ENCODE results near the gene SLC35B1.
A peak's percentile ranks its signal among the peaks of the same experiment; 100 is the strongest.

SLC35B1 gene

DNA sequence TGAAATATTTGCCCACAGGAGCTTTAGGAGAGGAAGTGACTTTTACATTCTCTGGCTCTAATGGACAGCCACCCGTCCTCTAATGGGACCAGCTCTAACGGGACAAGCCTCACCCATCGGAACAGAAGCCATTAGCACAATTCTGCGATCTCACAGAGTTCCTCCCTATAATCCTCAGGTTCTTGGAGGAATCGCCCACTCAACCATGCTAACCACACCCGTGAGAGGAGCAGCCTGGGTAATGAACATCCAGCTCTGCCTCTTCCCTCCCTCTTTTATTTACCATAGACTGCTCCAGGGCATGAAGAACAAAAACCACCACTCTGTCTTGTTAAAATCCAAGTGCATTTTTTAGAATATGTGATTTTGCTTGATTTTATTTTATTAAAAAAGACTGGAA is 6.8 kb downstream of the SLC35B1 start:
- DNase-seq (ENCODE audit: insufficient read length, low spot score) (no peak), FAIRE-seq (no peak)

DNA sequence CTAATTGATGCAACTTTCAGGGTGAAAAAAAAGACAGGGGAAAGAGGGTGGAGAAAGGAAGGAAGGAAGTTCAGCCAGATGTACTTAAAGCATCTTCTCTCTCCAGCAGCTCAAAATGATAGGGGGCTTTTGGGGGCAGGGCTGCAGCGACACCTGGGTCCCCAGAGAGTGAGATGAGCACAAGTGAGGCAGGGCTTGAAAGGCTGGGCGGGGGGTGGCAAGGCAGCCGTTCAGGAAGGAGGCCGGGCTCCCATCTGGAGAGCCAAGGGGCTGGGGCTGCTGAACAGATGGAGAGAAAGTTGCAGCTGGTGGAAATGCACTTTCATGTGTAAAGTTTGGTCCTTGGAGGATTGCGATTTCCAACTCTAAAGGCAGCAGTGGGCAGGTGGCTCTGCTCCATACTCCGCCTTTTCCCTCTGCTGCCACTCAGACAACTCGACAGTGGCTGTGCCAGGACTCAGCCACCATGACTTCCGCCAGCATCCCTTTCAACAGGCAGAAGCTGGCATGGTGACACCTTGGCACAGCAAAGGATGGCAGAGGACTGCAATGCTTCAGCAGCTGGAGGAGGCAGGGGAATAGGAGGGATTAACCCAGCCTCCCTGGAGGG is 7.7 kb downstream of the SLC35B1 start:
- DNase-seq (ENCODE audit: insufficient read length, low spot score) (no peak), FAIRE-seq (no peak)

DNA sequence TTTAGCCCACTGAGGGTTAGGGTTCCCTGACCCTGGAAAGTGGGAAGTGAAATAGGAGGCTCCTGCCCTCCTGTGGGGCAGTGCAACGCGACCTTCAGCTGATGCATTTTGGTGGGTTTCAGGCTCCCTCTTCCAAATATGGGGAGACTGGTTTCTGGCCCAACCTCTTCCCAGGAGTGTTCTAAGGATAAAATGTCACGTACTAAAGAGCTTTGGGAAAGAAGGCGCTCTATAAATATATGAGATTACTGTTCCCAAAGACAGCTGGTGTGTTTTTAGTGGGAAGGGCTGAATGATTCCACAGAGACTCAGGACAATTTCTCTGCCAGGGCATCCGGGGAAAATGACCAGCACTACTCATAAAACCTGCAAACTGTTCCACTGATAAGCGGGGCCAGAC is 9.8 kb downstream of the SLC35B1 start:
- DNase-seq (ENCODE audit: insufficient read length, low spot score) (no peak), FAIRE-seq (no peak)

DNA sequence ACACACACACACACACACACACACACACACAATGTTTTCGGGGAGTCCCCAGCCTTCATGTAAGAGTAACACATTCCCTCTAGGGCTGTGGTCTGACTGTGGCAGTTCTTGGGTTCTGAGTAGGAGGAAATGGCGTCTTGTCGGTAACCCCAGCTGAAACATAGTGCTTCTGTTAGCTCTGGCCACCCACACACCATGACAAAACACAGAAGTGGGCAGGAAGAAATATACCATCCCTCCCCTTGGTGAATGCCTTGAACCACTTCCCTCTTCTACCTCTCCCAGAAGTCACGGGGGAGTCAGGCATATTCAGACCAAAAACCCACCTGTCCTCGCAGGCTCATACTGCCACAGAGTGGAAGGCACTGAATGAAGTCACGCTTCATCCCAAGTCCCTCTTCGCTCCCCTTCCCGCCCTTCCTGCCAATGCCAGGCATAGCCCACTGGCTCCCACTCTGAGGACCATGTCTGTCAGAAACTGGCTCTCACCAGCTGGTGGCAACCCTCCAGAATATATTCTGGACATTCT is 11.5 kb downstream of the SLC35B1 start:
- peak; percentile 63 for FAIRE-seq
- no peak for DNase-seq (ENCODE audit: insufficient read length, low spot score)

DNA sequence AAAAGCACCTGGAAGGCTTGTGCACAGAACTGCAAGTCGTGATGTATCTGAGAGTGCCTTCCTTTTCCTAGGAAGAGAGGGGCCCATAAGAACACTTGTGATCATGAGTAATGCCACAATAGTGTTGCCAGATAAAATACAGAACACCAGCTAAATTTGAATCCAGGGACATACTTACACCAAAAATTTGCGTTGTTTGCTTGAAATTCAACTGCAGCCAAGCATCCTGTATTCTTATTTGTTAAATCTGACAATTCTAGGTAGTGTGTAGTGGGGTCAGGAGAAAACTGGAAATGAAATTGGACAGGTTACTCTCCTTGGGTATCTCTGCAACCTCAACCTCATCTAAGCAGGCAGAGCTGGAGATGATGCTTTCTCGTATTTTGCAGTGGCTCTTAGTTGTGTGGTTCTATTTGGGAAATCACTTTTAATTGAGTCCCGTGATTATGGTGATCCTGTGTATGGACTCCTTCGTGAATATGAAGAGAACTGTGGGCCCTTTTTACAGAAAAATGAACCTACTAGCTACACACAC is 12.0 kb downstream of the SLC35B1 start:
- DNase-seq (ENCODE audit: insufficient read length, low spot score) (no peak), FAIRE-seq (no peak)

DNA sequence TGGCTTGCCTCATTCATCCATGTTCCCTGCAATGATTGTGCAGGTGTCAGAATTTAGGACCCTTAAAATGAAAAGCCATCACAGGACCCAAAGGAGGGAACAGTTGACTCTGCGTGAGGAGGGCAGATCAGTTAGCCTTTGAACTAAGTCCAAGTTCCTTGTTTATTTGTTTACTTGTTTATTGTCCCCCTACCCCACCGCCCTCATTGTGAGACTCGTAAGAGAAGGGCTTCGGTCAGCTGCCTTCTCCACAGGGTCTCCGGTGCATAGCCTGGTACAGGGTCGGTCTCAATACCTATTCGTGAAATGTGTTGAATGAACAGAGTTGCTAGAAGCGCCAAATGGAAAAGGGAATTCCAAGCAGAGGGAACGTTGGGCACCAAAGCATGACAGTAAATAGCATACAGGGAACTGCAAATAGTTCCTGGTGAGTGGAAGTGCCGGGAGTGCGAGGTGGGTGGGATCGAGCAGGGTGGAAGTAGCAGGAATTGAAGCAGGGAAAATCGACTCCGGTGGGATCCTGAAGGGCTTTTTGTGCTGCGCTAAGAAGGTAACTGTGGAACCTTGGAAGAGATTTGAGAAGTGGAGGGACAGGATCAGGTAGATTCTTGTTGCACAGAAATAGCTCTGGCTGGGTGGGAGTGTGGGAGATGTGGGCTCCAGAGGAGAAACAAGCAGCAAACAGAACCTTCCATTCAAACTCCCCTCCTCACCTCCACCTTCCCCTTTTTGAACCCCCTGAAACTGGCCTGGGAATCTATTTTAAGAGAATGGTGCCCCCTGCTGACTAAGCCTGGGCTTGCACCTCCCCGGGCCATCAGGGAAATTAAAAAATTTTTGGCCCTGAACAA is 12.7 kb downstream of the SLC35B1 start:
- peak; percentile 82 for FAIRE-seq
- peak; percentile 37 for DNase-seq (ENCODE audit: insufficient read length, low spot score)

DNA sequence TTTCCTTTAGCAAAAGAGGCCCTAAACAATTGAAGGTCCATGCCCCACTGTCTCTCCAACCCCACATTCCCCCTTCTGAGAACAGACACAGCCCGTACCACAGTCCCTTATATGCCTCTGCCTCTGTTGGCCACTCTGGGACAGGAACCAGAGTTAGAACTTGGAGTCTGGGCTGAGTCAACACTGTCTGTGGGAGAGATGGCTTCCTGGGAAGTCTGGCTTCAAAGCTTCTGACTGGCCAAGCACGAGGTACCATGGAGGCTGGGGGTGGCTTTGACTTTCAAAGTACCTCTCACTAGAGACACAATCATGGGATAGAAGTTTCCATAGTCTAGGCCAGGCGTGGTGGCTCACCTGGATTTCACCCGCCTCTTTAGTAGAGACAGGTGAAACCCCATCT is 15.0 kb downstream of the SLC35B1 start:
- FAIRE-seq (no peak), DNase-seq (ENCODE audit: insufficient read length, low spot score) (no peak)

DNA sequence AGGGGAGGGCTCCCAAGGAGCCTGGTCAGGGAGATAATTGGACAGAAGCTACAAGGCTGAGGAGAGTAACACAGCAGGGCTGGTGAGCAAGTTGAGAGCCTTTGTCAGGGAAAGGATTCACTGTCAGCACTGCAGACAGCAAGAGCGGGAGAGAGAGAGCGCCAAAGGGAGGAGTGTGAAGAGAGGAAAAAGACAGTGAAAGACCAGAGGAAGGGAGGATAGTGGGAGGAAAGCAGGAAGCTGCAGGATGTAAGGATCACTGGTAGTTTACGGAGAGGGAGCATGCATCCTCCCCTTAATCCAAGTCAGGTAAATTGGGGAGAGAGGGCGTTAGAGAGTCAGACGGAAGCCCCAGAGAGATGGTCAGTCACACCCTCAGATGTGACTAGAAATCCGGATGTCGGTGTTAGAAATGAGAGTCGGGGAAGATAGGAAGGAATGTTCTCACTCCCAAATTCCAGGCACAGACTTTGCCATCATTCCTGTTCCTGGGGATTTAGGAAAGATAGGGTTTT is 16.0 kb downstream of the SLC35B1 start:
- no peak for FAIRE-seq
- DNase-seq (ENCODE audit: insufficient read length, low spot score) = no peak

DNA sequence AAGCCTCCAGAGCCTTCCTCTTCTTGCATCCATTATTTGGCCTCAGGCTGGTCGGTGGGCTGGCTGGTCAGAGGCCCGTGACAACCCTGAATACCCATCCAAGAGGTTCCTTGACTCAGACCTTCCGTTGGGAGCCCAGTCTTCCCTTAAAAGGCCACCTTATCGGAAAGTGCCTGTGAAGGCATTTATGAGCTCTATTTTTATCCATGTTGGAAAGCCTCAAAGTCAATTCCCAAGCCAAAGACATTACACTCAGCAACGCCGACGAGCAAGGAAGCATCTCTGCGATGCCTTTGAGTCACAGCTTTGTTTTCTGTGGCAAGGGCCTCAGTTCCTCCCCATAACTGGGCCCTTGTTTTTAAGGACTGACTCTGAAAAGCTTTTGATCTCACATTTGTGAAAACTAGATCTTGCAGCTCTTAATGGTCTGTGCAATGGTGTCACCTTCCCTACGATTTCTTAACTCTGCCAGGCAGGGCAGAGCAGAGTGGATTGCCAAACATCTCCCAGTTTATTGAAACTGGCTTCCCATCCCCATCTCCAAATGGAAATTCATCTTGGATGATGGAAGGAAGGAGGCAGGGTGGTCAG is 16.6 kb downstream of the SLC35B1 start:
- no peak for FAIRE-seq
- no peak for DNase-seq (ENCODE audit: insufficient read length, low spot score)

DNA sequence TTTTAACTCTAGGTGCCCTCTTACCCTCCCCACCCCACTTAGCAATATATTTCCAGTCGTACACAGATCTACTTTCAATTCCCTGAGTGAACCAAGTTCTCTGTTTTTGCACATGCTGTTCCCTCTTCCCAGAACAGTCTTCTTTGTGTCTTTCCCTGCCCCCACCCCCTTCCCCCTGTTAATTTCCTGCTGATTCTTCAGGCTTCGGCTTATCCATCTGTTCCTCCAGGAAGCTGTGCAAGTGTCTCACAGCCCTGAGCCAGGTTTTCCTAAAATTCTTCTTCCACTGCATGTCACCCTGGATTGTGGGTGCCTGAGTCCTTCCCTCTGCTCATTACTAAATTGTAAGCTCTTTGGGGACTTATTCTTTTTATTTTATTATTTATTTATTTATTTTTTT is 17.5 kb downstream of the SLC35B1 start:
- no peak for FAIRE-seq

DNA sequence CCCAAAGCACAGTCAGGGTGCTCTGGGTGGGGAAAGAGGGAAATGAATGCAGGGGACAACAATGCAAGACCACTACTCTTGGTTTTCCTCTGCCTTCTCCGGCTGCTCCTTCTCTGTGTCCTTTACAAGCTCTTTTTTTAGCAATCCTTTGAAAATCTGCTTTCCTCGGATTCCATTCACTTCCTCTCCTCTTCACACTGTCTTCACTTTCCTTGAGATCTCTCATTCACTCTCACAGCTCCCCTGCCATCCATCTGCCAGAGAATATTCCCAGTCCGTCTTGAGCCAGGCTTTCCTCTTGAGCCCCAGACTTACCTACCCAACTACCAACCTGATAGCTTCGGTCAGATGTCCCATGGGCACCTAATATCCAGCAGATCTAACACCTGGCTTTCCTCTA is 18.9 kb downstream of the SLC35B1 start:
- DNase-seq (ENCODE audit: insufficient read length, low spot score) (no peak), FAIRE-seq (no peak)

More for the DNA sequence above, 17.5 kb downstream of the SLC35B1 start:
- no peak for DNase-seq (ENCODE audit: insufficient read length, low spot score)

DNA sequence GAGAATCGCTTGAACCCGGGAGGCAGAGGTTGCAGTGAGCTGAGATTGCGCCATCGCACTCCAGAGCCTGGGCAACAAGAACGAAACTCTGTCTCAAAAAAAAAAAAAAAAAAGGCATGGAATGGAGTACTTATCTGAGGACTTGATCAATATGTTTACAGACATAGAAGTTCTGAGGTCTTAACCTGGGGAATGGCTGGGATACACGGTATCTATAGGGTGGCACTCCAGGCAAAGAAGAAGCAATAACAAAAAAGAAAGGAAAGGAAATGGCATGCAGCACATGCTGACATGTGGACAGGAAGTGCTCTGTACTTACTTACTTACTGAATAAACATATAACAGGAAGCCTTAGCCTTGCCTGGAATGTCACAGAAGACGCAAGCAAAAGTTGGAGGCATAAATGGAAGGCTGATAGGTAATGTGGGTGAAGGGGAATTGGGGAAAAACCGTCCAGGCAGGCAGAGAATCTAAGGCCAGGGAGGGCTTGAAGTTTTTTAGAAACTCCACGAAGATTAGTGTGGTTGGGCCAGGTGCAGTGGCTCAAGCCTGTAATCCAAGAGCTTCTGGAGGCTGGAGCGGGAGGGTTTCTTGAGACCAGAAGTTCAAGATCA is 19.8 kb downstream of the SLC35B1 start:
- peak; percentile 23 for FAIRE-seq

DNA sequence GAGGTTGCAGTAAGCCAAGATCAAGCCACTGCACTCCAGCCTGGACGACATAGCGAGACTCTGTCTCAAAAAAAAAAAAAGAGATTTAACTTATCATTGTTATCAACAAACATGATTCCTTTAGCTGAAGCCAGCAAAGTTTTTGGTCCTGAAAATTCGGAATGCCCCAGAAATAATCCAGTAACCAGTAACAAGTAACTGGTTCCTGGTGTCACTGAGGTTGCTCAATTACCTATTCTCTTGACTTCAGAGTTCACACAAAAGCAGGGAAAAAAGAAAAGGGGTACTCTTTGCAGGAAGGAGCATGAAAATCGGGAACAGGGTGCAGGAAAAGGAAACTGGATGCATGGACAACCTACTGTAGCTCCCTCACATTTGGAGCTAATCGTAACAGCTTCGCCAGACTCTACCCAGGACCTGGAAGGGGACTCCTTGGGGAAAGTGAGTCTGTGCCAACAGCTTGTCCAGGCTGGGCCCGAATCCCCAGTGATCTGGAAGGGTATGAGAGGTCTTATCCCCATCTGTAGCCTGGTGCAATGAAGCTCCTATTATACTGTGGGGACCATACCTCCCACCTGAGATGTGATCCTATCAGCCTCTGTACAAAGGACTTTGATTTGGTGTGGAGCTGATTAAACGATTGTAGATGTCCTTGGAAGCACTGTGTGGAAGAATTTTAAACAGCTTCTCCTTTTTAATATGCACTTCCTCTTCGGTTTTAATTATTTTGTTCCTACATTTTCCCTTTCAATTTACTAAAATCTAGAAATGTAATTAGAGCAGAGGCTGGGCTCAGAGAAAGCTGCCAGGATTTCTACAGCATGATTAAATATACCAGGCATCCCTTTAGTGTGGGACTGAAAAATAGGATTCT is 26.4 kb downstream of the SLC35B1 start:
- no peak for DNase-seq (ENCODE audit: insufficient read length, low spot score)
- no peak for FAIRE-seq

More for the DNA sequence above, 19.8 kb downstream of the SLC35B1 start:
- DNase-seq (ENCODE audit: insufficient read length, low spot score) = no peak

DNA sequence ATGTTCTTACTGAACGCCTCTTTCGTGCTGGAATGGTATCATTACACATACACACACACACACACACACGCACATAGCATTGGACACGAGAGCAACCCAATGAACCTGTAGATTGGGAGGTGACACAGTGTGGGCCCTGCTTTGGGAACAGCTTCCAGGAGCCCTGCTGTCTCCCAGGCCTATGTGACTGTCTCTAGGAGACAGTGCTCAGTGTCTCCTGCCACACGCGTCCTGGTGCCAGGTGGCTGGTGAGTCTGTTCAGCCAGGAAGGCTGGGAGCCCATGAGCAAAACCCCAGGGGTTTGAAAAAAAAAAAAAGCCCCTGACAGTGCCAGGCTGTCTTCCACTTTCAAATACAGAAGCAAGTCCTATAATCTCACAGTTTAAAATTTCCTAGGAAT is 27.4 kb downstream of the SLC35B1 start:
- FAIRE-seq (no peak), DNase-seq (ENCODE audit: insufficient read length, low spot score) (no peak)

DNA sequence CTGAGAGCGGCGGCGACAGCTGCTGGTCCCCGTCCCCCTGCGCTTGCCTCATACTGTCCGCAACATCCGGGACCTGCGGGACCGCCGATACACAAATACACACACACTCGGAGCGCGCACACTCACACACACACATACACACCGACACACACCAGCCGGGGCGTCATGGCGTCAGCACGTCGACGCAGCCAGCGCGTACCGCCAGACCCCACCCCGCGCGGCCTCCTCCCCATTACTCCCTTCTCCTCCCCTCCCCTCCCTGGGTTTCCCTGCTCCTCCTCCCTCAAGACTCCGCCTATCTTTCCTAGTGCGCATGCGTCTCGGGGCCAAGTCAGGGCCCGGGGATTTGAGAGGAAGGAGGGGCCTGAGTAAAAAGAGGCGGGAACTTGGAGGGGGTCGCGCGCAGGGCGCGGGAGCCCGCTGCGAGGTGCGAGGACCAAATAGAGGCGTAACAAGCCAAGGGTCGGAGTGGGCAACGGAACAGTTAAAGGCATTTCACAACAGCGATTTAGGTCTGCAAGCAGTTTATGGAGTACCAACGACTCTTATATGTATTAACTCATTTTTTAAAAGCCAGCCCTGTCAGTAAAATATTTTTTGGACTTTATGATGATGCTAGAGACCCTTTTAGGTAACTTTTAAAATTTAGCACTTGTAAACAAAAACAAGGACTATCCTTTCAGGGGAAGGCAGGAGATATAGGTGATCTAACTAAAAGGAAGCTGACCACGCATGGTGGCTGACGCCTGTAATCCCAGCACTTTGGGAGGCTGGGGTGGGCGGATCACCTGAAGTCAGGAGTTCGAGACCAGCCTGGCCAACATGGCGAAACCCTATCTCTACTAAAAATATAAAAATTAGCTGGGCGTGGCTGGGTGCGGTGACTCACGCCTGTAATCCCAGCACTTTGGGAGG is 29.6 kb downstream of the SLC35B1 start, which contains the start of gene SPOP:
TSS of gene SPOP (minus strand) at position 165 of the 915 bp plus-strand sequence. CDS start 55,287 bp downstream, outside the sequence.
- FAIRE-seq (peak; percentile 97), DNase-seq (ENCODE audit: insufficient read length, low spot score) (peak; percentile 82)

DNA sequence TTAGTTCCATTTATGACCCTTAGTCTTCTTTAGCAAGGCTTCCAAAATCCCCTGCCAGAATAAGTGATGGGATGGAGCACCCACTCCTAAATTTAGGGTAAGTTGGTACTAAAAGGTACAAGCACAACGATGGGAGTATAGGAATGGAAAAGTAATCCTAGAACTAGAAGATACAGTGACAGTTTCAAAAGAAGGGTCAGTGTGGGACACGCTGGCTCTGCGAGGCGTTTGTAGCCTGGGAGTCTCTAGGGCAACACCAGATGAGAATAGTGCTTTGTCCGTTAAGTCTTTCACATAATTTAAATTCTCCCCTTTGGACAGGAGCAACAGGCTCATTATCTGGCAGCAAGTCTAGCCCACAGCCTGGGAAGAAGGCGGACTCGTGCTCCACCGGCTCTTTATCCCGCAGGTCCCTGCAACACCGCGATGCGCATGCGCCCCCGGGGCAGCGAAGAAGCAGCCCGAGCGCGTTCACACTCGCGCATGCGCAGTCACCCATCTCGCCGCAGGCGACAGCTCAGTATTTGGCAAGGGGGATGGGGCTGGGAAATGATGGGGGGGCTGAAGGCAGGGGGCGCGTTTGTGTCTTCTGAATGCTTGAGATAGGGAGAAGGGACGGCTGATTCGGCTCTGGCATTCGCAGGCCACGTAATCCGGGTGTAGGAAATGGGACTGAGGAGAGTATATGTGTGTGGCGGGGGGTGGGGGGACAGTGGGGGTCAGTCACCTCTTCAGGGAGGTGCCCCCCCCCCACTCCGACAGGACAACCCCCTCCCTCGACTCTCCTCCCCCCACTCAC is 30.4 kb downstream of the SLC35B1 start:
- peak; percentile 80 for FAIRE-seq

DNA sequence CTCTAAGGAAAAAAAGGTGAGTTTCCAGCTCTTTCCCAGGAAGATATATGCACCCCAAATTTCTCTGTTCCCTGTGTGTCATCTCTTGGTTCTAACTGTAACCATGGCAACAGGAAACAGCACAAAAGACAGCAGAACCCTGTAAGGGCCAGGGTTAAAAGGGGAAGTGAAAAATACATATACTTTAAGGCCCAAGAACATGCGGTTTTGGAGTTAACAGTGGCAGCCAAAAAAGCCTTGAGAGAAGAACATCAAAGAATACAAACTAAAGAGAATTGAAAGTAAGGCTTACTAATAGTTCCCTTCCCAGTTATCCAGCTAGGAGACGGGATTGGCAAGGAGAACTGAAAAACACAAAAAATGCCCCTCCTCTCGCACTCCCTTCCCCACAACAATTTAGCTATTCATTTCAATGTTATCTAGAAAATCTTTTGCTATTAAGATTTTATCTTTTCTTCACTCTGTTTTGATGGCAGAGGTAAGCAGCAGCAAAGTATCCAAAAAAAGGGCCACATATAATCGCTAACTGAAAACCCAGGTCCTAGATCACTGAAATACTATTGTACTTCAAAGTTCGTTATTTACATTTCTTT is 31.4 kb downstream of the SLC35B1 start:
- DNase-seq (ENCODE audit: insufficient read length, low spot score) (peak; percentile 67), FAIRE-seq (peak; percentile 97)

More for the DNA sequence above, 30.4 kb downstream of the SLC35B1 start:
- DNase-seq (ENCODE audit: insufficient read length, low spot score) = peak; percentile 76
